IPS-18c (cell line): Measurements from ENCODE around the gene TTBK1.

ENCODE experiments used
- H3K4me3 ChIP-seq: 2 replicates; pipeline ENCODE4 v1.7.0; 2013; ENCODE audit warnings: low read depth, mild to moderate bottlenecking, low read length, moderate library complexity; ENCODE audit not compliant: insufficient read depth
- H3K9me3 ChIP-seq: one replicate; pipeline ENCODE4 v1.6.1; 2013; ENCODE audit warnings: mild to moderate bottlenecking, low read length, moderate library complexity; ENCODE audit not compliant: control insufficient read depth, insufficient read depth

TTBK1 gene

DNA sequence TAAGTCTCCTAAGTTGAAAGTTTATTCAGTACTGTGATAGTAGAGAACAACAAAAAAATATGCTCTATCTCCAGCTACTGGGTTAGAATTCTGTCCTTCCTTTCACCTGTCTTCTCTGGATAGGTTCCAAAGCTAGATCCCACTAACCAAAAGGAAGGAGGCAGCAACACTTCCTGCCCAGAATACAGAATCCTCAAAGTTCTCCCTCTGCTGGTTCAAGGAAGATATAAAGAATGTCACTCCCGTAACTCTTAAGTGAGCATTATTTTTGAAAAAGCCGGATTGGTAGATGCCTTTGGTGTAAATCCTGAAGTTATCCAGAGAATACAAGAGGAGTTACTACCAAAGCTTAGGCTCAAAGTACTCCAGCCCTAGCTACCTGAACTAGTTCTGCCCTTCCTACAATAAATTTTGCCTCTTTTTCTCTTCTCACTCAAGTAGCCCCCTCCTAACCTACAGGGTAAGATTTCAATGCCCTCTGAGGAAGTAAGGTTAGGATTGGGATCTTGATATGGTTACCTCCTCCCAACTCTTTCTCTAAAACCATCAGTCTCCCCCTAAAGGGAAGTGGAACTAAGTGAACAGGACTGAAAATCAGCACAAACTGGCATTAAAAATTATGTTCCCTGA lies 91.3 kb downstream of the TTBK1 start:
- no peaks in the 10 kb centered on the region for H3K9me3 ChIP-seq

GRCh38 chr6:43335469-43335868 lies 92.2 kb downstream of the TTBK1 start:
- Histone ChIP-seq H3K4me3 (no peak overlapping the region), H3K9me3 (no peaks in the 10 kb centered on the region)

More for the DNA sequence above, 91.3 kb downstream of the TTBK1 start:
- no peak overlapping the region for H3K4me3 ChIP-seq

DNA sequence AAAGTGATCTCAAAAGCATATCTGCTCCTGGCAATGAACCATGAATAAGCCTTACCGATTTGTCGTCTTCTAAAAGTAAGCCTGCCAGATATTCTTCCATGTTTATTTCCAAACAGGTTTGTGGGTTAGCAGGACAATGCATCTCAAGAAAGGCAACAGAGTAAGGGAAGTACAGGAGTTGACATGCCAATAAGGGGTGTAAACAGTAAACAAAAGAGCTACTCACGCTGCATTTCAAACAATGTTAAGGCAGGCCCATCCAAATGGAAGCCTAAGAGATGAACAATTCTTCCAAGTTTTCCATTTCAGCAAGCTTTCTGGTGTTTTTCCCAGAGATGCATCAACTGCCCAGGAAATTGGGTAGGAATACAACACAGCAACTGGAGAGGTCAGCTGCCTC lies 93.1 kb downstream of the TTBK1 start:
- no peak overlapping the region for H3K4me3 ChIP-seq
- no peaks in the 10 kb centered on the region for H3K9me3 ChIP-seq
